Stimulated activated naive B cell treated with anti-CD40 and anti-IgM and Interleukin-4, amounts not matched to agents 10 μg/mL and 1 μg/mL and 100 μg/mL, for 72 hours (primary cell): ENCODE measurements around the gene ACTR2.
"Not testable (repeated sequence)": the region's sequence is repeated elsewhere in the genome, so short reads cannot be mapped to it uniquely, and the experiment has no call there.

Experiments used
- ATAC-seq, 2 donors: fragments of 150-1000 bp; cut with Tn5 transposase; replicated peaks; 2 replicates each; pipeline ENCODE4 v1.10.0; 2021; ENCODE audit warnings: moderate library complexity in 1 of 2
- DNase-seq: peaks from one replicate; pipeline ENCODE4 v3.0.0; 2021
- H3K27ac Mint-ChIP-seq: one replicate; pipeline ENCODE4 v1.8.0; 2022; ENCODE audit warnings: mild to moderate bottlenecking, mixed read lengths
- H3K27me3 Mint-ChIP-seq, 2 donors: one replicate each; pipeline ENCODE4 v1.8.0; 2022; ENCODE audit warnings: mixed read lengths in 2 of 2
- H3K36me3 Mint-ChIP-seq, 2 donors: one replicate each; pipeline ENCODE4 v1.8.0; 2022; ENCODE audit warnings: mixed read lengths in 2 of 2, mild to moderate bottlenecking in 1 of 2
- H3K4me1 Mint-ChIP-seq, 2 donors: one replicate each; pipeline ENCODE4 v1.8.0; 2022; ENCODE audit warnings: mixed read lengths in 2 of 2, mild to moderate bottlenecking in 1 of 2
- H3K4me3 Mint-ChIP-seq, 2 donors: one replicate each; pipeline ENCODE4 v1.8.0; 2022; ENCODE audit warnings: mild to moderate bottlenecking in 2 of 2, mixed read lengths in 2 of 2, moderate library complexity in 1 of 2
- H3K9me3 Mint-ChIP-seq, 2 donors: one replicate each; pipeline ENCODE4 v1.8.0; 2022; ENCODE audit warnings: mixed read lengths in 2 of 2, mild to moderate bottlenecking in 1 of 2

The ACTR2 gene

DNA sequence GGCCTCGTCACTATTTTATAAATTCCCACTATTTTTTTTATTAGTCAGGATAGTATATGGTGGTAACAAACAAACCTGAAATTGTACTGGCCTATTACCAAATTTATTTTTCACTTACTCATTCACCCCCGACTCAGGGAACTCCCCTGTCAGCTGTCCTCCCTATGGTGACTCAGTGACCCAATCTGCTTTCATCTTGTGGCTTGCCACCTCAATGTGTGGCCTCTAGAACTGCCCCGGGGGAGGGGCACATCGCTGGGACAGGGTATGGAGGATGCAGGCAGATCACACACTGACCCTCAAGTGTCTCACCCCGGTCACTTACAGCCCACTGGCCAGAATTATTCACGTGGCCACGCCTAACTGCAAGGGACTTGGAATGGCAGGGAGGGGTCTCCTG lies 71.6 kb downstream of the ACTR2 start:
- ATAC-seq = peak in 1 of 2 donors; percentile 18
- Mint-ChIP-seq H3K9me3 (no peaks in the 10 kb centered on the region), H3K27me3 (peaks cover 5 to 16% of the 10 kb centered on the region in 2 donors), H3K4me1 (peaks cover 30 to 45% of the 10 kb centered on the region in 2 donors), H3K4me3 (no peak overlapping the region), H3K36me3 (peaks cover 0 to 3% of the 10 kb centered on the region in 2 donors), H3K27ac (no peak overlapping the region)
- DNase-seq = peak; percentile 21

DNA sequence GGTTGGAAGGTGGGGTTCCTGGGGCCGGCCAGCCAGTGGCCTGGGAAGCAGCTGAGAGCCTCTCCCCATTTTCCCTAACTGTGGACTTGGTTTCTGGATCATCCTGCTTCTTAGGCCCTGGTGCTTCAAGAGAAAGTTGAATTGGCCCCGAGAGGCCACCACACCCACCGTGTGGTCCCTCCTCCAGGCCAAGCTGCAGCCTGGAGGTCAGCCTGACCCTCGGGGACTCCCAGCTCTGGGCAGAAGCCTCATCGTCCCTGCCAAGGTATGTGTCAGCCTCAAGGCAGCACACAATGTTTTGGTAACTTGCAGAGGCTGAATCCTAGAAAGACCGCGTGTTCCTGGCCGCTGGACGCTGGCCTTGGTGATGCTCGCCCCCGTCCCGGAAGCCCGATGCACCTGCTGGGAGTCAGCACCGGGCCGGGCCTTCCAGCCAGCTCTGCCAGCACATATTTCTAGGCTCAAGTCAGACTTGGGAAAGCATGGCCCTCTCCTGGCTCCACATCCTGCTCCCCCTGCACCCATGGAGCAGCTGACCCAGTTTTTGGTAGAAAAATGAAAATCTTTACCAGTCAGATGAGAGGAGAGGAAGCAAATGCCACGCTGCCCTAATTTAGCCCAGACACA lies 72.6 kb downstream of the ACTR2 start:
- DNase-seq = no peak
- peaks cover 30 to 45% of the 10 kb centered on the region in 2 donors for H3K4me1 Mint-ChIP-seq
- H3K27me3 Mint-ChIP-seq = peaks cover 5 to 10% of the 10 kb centered on the region in 2 donors
- no peaks in the 10 kb centered on the region for H3K36me3 Mint-ChIP-seq
- no peaks in the 10 kb centered on the region for H3K9me3 Mint-ChIP-seq
- peak overlapping the region; percentile 89 for H3K27ac Mint-ChIP-seq
- no peak for ATAC-seq
- H3K4me3 Mint-ChIP-seq = peak overlapping the region in 1 of 2 donors; percentile 78

DNA sequence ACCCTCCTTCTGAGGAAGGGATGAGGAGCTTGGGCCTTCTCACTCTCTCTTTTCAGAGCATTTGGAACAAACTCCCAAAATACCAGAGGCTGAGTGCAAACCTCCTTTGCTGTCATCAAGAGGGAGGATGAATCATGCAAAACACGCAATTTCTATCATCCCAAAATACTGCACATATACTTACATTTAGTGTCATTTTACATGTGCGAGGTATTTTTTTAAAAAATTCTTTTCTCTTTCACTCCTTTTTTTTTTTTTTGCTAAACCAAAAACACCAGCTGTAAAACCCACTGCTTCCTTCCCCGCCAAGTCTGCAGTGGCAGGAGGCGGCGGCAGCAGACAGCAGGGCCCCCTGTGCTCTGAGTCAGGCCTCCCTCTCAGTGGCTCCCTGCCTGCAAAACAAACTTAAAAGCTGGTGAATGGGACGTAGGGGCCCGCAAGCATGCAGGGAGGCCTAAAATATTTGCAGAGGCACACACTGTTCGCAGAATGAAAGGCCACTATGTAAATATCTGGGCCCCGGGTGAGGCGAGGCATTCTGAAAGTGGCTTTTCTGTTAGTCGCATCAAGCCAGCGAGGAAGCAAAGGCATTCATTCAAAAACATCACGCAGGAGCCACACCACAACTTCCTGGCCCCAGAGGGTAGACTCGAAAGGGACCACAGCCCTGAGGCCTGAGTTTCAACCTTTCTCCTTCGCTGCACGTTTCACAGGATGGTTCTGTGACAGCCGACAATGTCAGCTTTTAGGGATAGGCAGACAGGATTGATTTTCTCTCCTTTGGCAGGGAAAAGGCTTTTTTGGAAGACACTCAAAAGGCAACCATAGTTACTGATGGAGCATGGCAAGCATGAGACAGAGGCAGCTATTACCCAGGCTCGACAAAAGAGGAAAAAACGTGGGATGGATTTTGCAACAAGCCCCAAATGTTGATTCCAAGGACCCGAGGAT lies 73.4 kb downstream of the ACTR2 start:
- peaks cover 30 to 45% of the 10 kb centered on the region in 2 donors for H3K4me1 Mint-ChIP-seq
- no peaks in the 10 kb centered on the region for H3K36me3 Mint-ChIP-seq
- no peaks in the 10 kb centered on the region for H3K9me3 Mint-ChIP-seq
- H3K4me3 Mint-ChIP-seq = peak overlapping the region; percentile 72 to 78
- DNase-seq (peak; percentile 73), ATAC-seq (peak; percentile 91 to 94)
- H3K27me3 Mint-ChIP-seq = peaks cover 5 to 10% of the 10 kb centered on the region in 2 donors
- peak overlapping the region; percentile 89 for H3K27ac Mint-ChIP-seq

DNA sequence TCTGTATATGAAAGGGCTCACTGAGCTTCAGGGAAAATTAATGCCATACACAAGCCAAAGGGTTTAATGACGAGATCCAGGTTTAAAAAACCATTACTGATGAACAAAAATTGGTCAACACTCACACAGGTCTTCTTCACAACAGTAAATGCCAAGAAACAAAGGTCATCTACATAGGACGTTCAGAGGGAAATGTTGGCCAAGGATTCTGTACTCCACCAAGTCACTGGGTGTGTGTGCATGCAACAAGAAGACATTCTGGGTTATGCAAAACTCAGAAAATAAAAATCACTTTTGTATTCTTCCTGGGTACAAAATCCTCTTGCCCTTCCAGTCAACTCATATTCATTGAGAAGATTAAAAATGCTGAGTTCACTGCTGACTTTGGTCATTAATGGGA lies 78.3 kb downstream of the ACTR2 start:
- ATAC-seq (no peak), DNase-seq (no peak)
- peaks cover 19 to 22% of the 10 kb centered on the region in 2 donors for H3K4me1 Mint-ChIP-seq
- H3K36me3 Mint-ChIP-seq = peaks cover 2 to 8% of the 10 kb centered on the region in 2 donors
- peaks cover 4 to 5% of the 10 kb centered on the region in 2 donors for H3K27me3 Mint-ChIP-seq
- H3K9me3 Mint-ChIP-seq = no peaks in the 10 kb centered on the region
- no peak overlapping the region for H3K27ac Mint-ChIP-seq
- H3K4me3 Mint-ChIP-seq = no peak overlapping the region

DNA sequence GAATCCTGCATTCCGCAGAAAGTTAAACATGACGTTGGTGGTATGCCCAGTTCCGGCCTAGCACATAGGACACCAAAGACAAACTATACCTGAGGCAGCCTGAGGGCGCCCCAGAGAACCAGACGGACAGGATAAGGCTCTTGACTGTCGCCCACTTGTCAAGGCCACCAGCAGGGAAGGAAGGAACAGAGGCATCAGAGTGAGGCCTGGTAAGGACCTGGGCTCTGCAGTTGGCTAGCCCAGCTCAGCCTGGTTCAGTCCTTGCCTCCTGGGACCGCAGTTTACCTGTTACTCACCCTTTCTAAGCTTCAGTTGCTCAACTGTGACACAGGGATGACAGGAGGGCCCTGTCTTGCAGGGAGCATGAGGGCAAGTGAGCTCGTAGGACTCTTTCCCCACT lies 82.1 kb downstream of the ACTR2 start:
- ATAC-seq (peak in 1 of 2 donors; percentile 18), DNase-seq (no peak)
- peaks cover 29 to 37% of the 10 kb centered on the region in 2 donors for H3K36me3 Mint-ChIP-seq
- no peaks in the 10 kb centered on the region for H3K27me3 Mint-ChIP-seq
- no peak overlapping the region for H3K4me3 Mint-ChIP-seq
- H3K4me1 Mint-ChIP-seq = peaks cover 4 to 6% of the 10 kb centered on the region in 2 donors
- no peaks in the 10 kb centered on the region for H3K9me3 Mint-ChIP-seq
- H3K27ac Mint-ChIP-seq = no peak overlapping the region

DNA sequence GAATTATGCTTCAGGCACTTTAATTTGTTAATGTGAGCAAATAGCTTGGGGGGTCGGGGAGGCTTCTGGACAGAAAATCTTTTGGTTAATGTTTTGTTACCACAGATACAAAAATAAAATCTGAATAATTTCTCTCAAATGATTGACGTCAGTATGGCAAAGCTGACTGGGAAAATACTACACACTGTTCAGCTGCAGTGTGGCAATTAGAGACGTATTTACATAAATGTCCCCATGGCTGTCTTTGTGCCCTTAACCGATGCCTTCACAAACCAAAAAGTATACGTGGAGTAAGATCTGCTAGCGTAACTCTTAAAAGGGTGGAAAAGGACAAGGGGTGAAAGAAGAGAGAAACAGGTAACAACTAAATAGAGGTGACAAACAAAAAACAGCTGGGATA lies 83.4 kb downstream of the ACTR2 start:
- Mint-ChIP-seq H3K27me3 (no peaks in the 10 kb centered on the region), H3K4me1 (peaks cover 4 to 6% of the 10 kb centered on the region in 2 donors), H3K4me3 (no peak overlapping the region), H3K9me3 (no peaks in the 10 kb centered on the region), H3K36me3 (peaks cover 29 to 37% of the 10 kb centered on the region in 2 donors), H3K27ac (no peak overlapping the region)
- ATAC-seq (no peak), DNase-seq (no peak)

DNA sequence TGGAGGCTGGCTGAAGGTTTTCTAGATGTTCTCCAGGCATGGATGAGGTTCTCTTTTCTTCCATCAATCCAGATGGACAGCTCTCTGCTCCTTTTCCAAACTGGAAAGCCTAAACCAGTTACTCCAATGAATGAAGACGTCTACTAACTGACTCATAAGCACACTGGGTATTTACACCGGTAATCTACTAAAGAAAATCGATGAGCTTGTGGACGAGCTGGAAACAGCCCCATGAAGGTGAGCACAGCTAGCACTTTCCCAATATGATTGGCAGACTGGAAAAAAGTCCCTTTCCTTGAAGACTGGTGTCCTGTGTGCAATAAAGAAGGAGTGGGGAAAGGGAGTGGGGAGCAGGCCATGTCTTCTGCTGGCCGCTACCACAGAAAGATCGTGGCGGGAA lies 84.0 kb downstream of the ACTR2 start:
- Mint-ChIP-seq H3K4me3 (no peak overlapping the region), H3K27me3 (no peaks in the 10 kb centered on the region), H3K36me3 (peaks cover 34 to 43% of the 10 kb centered on the region in 2 donors), H3K27ac (no peak overlapping the region), H3K4me1 (peaks cover 4 to 6% of the 10 kb centered on the region in 2 donors), H3K9me3 (no peaks in the 10 kb centered on the region)
- ATAC-seq (no peak), DNase-seq (no peak)

DNA sequence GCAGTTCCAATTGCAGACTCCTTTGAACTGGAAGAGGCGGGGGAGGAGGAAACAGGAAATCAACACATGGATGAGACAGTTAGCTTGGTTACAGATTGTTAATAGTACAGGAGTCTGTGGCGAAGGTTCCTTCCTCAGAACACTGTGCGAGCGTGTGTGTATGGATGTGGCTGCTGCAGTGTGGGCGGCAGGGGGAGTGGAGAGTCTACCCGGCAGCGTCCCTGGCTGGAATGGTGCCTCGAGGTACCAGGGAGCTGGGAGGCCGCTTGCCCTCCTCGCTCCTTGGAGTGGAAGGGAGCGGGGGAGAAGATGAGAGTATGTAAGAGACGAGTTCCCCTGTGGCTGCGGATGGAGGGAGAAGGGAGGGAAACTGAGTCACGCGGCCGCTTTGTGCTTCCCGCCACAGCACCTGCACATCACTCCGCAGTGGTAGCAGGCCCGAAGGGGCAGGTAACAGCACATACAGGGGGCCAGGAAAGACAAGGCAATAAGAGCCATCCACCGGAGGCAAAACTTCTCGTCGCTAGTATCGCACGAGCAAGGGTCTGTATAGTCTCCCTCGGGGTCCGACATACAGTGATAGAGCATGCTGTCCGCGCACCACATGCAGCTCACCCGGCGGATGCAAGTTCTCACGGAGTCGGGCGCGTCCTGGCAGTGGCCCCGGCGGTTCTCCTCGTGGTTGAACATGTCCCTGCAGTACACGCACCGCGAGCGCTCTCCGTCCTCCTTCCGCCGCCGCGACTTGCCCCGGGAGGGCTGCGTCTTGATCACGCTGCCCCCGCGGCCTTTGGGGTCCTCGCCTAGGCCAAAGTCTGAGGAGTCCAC lies 85.7 kb downstream of the ACTR2 start:
- no peak for DNase-seq
- ATAC-seq = no peak
- H3K9me3 Mint-ChIP-seq = no peaks in the 10 kb centered on the region
- H3K4me3 Mint-ChIP-seq = no peak overlapping the region
- no peaks in the 10 kb centered on the region for H3K27me3 Mint-ChIP-seq
- H3K36me3 Mint-ChIP-seq = peaks cover 38 to 53% of the 10 kb centered on the region in 2 donors
- H3K4me1 Mint-ChIP-seq = peaks cover 4 to 6% of the 10 kb centered on the region in 2 donors
- H3K27ac Mint-ChIP-seq = no peak overlapping the region

DNA sequence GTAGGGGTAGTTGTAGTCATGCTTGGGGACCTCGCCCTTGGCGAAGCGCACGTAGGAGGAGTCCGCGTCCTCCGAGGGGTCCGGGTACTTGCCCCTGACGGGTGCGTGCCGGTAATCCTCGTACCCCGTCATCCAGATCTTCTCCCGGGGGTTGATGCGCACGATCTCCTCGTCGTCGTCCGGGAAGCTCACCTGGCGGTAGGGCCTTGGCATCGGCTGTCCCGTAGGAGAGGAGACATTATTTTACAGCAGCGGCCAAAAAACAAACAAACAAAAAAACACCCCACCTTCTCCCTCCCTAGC lies 86.3 kb downstream of the ACTR2 start:
- Mint-ChIP-seq H3K9me3 (no peaks in the 10 kb centered on the region), H3K36me3 (peaks cover 38 to 58% of the 10 kb centered on the region in 2 donors), H3K27ac (no peak overlapping the region), H3K27me3 (no peaks in the 10 kb centered on the region), H3K4me1 (peaks cover 4 to 6% of the 10 kb centered on the region in 2 donors), H3K4me3 (no peak overlapping the region)
- ATAC-seq = no peak
- no peak for DNase-seq

DNA sequence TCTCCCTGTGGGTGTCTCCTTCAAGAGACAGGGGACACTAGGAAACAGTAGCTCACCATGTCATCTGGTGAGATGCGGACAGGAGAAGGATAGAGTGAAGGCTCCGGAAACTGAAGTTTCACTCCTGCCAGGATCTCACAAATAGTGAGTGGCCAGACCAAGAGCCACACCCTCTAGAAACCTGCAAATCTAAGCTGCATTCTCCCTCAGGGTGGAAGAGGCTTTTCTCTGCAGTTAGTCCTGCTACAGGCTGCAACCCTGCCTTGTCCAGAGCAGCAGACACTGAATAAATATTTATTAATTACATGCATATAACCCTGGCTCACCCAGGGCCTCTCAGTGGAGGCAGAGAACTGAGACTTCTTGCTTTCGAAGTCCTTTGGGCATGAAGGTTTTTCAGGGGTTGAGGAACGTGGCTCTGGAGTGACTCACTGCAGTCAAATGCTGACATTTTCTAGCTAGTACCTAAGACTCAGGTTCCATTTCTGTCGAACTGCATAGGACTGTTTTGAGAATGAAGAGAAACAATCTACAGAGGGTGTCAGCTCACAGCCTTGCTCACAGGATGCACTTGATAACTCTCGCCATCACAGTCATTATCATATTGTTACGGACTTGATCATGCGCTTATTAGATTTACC lies 87.3 kb downstream of the ACTR2 start:
- no peak for DNase-seq
- no peak overlapping the region for H3K4me3 Mint-ChIP-seq
- H3K4me1 Mint-ChIP-seq = peaks cover 7 to 11% of the 10 kb centered on the region in 2 donors
- H3K27me3 Mint-ChIP-seq = no peaks in the 10 kb centered on the region
- H3K9me3 Mint-ChIP-seq = peaks cover 0 to 3% of the 10 kb centered on the region in 2 donors
- no peak overlapping the region for H3K27ac Mint-ChIP-seq
- ATAC-seq = peak; percentile 26 to 73
- H3K36me3 Mint-ChIP-seq = peaks cover 42 to 64% of the 10 kb centered on the region in 2 donors

DNA sequence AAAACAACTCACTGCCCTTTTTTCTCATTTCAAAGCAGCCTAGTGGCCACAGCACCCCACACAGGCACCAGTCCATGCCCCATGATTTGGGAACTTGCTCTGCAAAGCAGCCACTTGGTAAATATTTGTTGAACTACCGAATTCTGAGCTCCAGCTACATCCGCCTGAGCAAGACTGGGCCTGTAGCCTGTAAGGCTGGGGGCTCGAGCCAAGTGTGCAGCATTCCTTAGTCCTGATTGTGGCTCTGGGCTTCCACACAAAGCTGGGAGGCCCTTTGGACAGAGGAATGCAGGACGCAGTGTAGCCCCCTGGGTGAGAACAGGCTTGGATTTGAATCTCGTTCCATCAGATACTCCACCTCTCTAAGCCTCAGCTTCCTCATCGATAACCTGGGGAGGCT lies 88.4 kb downstream of the ACTR2 start:
- Mint-ChIP-seq H3K4me1 (peaks cover 14 to 20% of the 10 kb centered on the region in 2 donors), H3K27me3 (no peaks in the 10 kb centered on the region), H3K9me3 (peaks cover 0 to 3% of the 10 kb centered on the region in 2 donors), H3K27ac (no peak overlapping the region), H3K36me3 (peaks cover 42 to 62% of the 10 kb centered on the region in 2 donors), H3K4me3 (no peak overlapping the region)
- no peak for ATAC-seq
- no peak for DNase-seq

DNA sequence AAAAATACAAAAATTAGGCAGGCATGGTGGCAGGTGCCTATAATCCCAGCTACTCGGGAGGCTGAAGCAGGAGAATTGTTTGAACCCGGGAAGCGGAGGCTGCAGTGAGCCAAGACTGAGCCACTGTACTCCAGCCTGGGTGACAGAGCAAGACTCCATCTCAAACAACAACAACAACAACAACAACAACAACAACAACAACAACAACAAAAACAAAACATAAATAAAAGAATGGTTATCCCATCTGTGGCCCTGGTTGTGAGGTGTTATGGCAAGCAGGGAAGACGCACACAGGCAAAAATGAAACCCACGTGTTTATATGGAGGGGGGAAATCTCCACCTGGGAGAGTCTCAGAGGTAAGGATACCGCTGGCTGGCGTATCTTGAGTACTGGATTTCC lies 89.7 kb downstream of the ACTR2 start:
- ATAC-seq, H3K9me3 Mint-ChIP-seq, DNase-seq, H3K27ac Mint-ChIP-seq, H3K4me3 Mint-ChIP-seq, H3K27me3 Mint-ChIP-seq: not testable (repeated sequence)
- Mint-ChIP-seq H3K4me1 (peaks cover 14 to 20% of the 10 kb centered on the region in 2 donors), H3K36me3 (peaks cover 35 to 56% of the 10 kb centered on the region in 2 donors)

DNA sequence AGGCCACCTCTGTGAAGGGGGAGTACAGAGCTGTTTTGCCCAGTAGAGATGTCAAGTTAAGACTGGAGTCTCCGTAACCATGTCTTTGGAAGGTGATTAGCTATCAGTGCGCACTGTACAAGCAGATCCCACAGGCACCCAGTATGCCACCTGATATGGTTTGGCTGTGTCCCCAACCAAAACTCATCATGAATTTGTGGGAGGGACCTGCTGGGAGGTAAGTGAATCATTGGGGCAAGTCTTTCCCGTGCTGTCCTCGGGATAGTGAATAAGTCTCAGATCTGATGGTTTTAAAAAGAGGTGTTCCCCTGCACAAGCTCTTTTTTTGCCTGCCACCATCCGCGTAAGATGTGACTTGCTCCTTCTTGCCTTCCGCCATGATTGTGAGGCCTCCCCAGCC lies 90.2 kb downstream of the ACTR2 start:
- H3K27ac Mint-ChIP-seq = no peak overlapping the region
- H3K4me3 Mint-ChIP-seq = no peak overlapping the region
- peaks cover 32 to 52% of the 10 kb centered on the region in 2 donors for H3K36me3 Mint-ChIP-seq
- peaks cover 14 to 18% of the 10 kb centered on the region in 2 donors for H3K4me1 Mint-ChIP-seq
- ATAC-seq (no peak), DNase-seq (no peak)
- H3K27me3 Mint-ChIP-seq = no peaks in the 10 kb centered on the region
- peaks cover 0 to 3% of the 10 kb centered on the region in 2 donors for H3K9me3 Mint-ChIP-seq
